Mucosa of descending colon (tissue), 3 donors: Measurements from ENCODE around the gene DTX4. TPM values are rescaled to one million over a fixed set of nuclear protein-coding genes. Genes with fewer than 3 reads are reported as not detected.

ENCODE experiments used
- ATAC-seq: fragments of 200-7000 bp; cut with Tn5 transposase; one replicate; pipeline ENCODE4 v1.9.1; 2020; ENCODE audit warnings: mild to moderate bottlenecking, moderate library complexity
- DNase-seq, 3 donors: peaks; one replicate each; pipeline ENCODE4 v3.0.0-alpha.2; 2020
- H3K36me3 ChIP-seq: fragments of 200-600 bp; one replicate; pipeline ENCODE4 v1.8.0; 2021; ENCODE audit warnings: low read depth, mild to moderate bottlenecking
- H3K4me1 ChIP-seq: fragments of 200-600 bp; one replicate; pipeline ENCODE4 v1.8.0; 2021; ENCODE audit warnings: low read depth, mild to moderate bottlenecking
- H3K4me3 ChIP-seq: fragments of 200-600 bp; one replicate; pipeline ENCODE4 v1.8.0; 2021; ENCODE audit warnings: mild to moderate bottlenecking
- H3K9me3 ChIP-seq: fragments of 200-600 bp; one replicate; pipeline ENCODE4 v1.8.0; 2021; ENCODE audit warnings: mild to moderate bottlenecking
- intact Hi-C, 2 donors: fragments of 100-400 bp; cut with DNase I in 1 of 2; cut with micrococcal nuclease in 1 of 2; formaldehyde crosslinking; loops; one replicate each; pipeline versions ENCODE4 v1.11.0 to v1.11.1; 2022; cut with DNase I, micrococcal nuclease
- total RNA-seq, 3 donors: library from RNA; stranded (reverse); fragmentation: NEBNext Ultra II Directional in 2 of 3; extraction: Animal tissue kit (Norgen Biotek cat#: 25700) in 2 of 3; gene quantifications; one replicate each; pipeline versions ENCODE4 v1.2.1 to v1.2.4, GENCODE V29; 2021 to 2023
- TF ChIP-seq, protein P1 (sequence below): fragments of 200-600 bp; IDR thresholded peaks from one replicate; pipeline ENCODE4 v1.8.0; 2022; ENCODE audit warnings: antibody characterized with exemption, mild to moderate bottlenecking
- donor health status: DM: no; HTN: no; CAD: no; lungs with moderate emphysema.
- donor health status: DM: no; HTN: no; CAD: no.
- donor health status: DM: no; HTN: yes; CAD: no.

DTX4 gene
- total RNA-seq, 3 donors from 2014 or later, result 37.4 to 95.7 (median 53.8) TPM

GRCh38 chr11:59214141-59214893, 42.4 kb downstream of the DTX4 start:
- no peaks in the 10 kb centered on the region for H3K9me3 ChIP-seq
- no peaks in the 10 kb centered on the region for H3K36me3 ChIP-seq
- no peak overlapping the region for H3K4me3 ChIP-seq
- TF ChIP-seq, protein P1, sequence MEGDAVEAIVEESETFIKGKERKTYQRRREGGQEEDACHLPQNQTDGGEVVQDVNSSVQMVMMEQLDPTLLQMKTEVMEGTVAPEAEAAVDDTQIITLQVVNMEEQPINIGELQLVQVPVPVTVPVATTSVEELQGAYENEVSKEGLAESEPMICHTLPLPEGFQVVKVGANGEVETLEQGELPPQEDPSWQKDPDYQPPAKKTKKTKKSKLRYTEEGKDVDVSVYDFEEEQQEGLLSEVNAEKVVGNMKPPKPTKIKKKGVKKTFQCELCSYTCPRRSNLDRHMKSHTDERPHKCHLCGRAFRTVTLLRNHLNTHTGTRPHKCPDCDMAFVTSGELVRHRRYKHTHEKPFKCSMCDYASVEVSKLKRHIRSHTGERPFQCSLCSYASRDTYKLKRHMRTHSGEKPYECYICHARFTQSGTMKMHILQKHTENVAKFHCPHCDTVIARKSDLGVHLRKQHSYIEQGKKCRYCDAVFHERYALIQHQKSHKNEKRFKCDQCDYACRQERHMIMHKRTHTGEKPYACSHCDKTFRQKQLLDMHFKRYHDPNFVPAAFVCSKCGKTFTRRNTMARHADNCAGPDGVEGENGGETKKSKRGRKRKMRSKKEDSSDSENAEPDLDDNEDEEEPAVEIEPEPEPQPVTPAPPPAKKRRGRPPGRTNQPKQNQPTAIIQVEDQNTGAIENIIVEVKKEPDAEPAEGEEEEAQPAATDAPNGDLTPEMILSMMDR, result no peak
- ATAC-seq (no peak), DNase-seq (no peak)
- intact Hi-C loops, result no loop called here
- H3K4me1 ChIP-seq, result no peaks in the 10 kb centered on the region

GRCh38 chr11:59216641-59217564, 45.0 kb downstream of the DTX4 start:
- TF ChIP-seq, protein P1, result no peak
- H3K9me3 ChIP-seq, result no peaks in the 10 kb centered on the region
- peak in 1 of 3 donors; percentile 60 for DNase-seq
- intact Hi-C loops, result no loop called here
- H3K4me3 ChIP-seq, result no peak overlapping the region
- H3K4me1 ChIP-seq, result no peaks in the 10 kb centered on the region
- peak; percentile 75 for ATAC-seq
- H3K36me3 ChIP-seq, result no peaks in the 10 kb centered on the region

GRCh38 chr11:59218319-59218718, 46.4 kb downstream of the DTX4 start:
- Histone ChIP-seq H3K36me3 (no peaks in the 10 kb centered on the region), H3K4me3 (no peak overlapping the region), H3K9me3 (no peaks in the 10 kb centered on the region), H3K4me1 (no peaks in the 10 kb centered on the region)
- TF ChIP-seq, protein P1, result no peak
- ATAC-seq (no peak), DNase-seq (no peak)
- intact Hi-C loops, result no loop called here

DNA sequence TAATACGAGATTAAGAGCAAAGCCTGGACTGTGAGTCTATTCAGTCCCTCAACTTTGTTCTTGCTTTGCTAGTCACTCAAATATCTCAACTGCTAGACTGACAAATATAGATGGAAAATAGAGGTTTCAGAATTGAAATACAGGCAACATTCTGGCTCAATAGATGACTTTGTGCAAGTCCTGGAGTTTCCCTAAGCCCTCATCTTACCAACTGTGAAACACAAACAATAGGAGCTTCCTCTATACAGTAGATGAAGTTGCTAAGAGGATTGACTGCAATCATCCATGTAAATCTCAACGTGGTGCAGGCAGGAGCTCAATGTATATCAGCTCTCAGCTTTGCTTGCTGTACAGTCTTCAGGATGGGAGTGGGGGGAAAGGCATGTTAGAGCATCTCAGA, 47.0 kb downstream of the DTX4 start:
- Histone ChIP-seq H3K36me3 (no peaks in the 10 kb centered on the region), H3K4me3 (no peak overlapping the region), H3K9me3 (no peaks in the 10 kb centered on the region), H3K4me1 (no peaks in the 10 kb centered on the region)
- ATAC-seq (no peak), DNase-seq (no peak)
- TF ChIP-seq, protein P1, result no peak
- intact Hi-C loops, result no loop called here

DNA sequence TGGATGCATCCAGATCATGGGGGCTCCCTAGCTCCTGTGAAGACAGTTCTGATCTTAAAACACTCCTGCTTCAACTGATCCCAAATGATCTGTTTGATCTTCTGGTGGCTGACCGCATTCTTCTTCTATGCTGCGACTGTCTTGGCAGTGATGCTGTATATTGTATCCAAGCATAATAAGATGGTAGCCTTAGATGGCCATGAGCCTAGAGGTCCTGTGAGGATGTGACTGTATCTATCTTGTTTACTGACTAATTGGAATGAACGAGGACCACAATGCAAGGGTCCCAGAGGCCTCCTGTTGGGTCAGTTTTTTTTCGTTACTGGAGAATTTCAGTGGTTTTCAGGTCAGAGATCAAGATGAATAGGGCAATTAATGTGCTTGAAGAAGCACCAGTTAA, 47.9 kb downstream of the DTX4 start:
- Histone ChIP-seq H3K36me3 (no peaks in the 10 kb centered on the region), H3K4me1 (no peaks in the 10 kb centered on the region), H3K4me3 (no peak overlapping the region), H3K9me3 (no peaks in the 10 kb centered on the region)
- TF ChIP-seq, protein P1, result no peak
- intact Hi-C loops, result no loop called here
- no peak for DNase-seq
- ATAC-seq, result no peak
